Peyer's patch (tissue), 4 donors: ENCODE data around the gene SHCBP1L.

ENCODE experiments used
- POLR2A ChIP-seq, 2 donors: fragments of 450-650 bp; IDR thresholded peaks; one replicate each; pipeline ENCODE4 v1.5.1; 2017; ENCODE audit warnings: antibody characterized with exemption in 2 of 2, mild to moderate bottlenecking in 2 of 2, moderate library complexity in 2 of 2
- TF ChIP-seq, protein P1 (sequence below), 6 experiments: fragments of 450-650 bp in 4 of 6; fragments of 200-600 bp in 2 of 6; sonication (generic) in 1 of 6; IDR thresholded peaks; one replicate each; pipeline ENCODE4 v1.5.1; 2017 to 2019; ENCODE audit warnings: antibody characterized with exemption in 6 of 6, mild to moderate bottlenecking in 3 of 6, moderate library complexity in 1 of 6

DNA sequence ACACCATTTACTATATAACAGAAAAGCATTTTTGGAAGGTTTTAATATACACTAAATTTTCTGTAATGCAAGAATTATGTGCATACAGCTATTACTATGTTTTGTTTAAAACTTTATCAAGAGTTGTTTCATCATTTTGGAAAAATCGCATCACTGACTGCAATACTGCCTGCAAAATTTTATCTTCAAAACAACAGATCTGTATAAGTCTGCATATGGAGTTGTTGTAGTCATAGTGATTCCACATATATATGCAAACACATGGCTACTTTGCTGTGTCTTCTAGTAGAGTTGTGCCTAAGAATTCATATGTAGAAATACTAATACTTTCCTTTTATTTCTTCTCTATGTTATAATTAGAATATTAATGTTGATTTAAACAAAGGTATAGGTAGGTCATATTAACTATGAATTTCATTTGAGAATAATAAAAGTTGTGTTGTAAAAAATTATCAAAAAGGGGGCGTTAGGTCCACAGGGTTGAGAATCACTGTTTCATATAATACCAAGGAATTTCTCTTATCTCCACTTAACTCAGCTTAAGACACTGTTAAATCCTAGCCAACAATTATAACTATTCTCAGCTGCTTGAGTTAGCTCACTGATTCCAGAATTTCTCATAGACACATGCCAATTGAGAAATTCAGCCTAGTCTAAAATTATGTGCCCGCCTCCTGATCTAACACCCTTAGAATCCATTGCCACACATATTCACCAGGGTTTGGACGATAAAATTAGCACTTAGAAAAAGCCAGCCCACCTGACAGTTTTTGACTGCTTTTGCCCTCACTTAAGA, 47.4 kb upstream of the SHCBP1L start:
- TF ChIP-seq, protein P1, sequence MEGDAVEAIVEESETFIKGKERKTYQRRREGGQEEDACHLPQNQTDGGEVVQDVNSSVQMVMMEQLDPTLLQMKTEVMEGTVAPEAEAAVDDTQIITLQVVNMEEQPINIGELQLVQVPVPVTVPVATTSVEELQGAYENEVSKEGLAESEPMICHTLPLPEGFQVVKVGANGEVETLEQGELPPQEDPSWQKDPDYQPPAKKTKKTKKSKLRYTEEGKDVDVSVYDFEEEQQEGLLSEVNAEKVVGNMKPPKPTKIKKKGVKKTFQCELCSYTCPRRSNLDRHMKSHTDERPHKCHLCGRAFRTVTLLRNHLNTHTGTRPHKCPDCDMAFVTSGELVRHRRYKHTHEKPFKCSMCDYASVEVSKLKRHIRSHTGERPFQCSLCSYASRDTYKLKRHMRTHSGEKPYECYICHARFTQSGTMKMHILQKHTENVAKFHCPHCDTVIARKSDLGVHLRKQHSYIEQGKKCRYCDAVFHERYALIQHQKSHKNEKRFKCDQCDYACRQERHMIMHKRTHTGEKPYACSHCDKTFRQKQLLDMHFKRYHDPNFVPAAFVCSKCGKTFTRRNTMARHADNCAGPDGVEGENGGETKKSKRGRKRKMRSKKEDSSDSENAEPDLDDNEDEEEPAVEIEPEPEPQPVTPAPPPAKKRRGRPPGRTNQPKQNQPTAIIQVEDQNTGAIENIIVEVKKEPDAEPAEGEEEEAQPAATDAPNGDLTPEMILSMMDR (IDR thresholded peaks at IDR 0.05): no peak
- no peak for TF ChIP-seq POLR2A (IDR thresholded peaks at IDR 0.05)
